Dendritic cell treated with granulocyte-macrophage colony-stimulating factor and Interleukin-4, amounts not matched to agents 40 ng/mL and 50 ng/mL, for 4 days (primary cell): ENCODE data around the gene SEC14L3.

Experiments
- H3K27ac Mint-ChIP-seq: one replicate; pipeline ENCODE4 v1.8.0; 2022; ENCODE audit warnings: mild to moderate bottlenecking, mixed read lengths
- H3K27me3 Mint-ChIP-seq: one replicate; pipeline ENCODE4 v1.8.0; 2022; ENCODE audit warnings: mild to moderate bottlenecking, mixed read lengths
- H3K36me3 Mint-ChIP-seq: one replicate; pipeline ENCODE4 v1.8.0; 2022; ENCODE audit warnings: low read depth, mixed read lengths
- H3K4me1 Mint-ChIP-seq: one replicate; pipeline ENCODE4 v1.8.0; 2022; ENCODE audit warnings: low read depth, mixed read lengths
- H3K4me3 Mint-ChIP-seq: one replicate; pipeline ENCODE4 v1.8.0; 2022; ENCODE audit warnings: mild to moderate bottlenecking, moderate library complexity, mixed read lengths
- H3K9me3 Mint-ChIP-seq: one replicate; pipeline ENCODE4 v1.8.0; 2022; ENCODE audit warnings: mixed read lengths
- intact Hi-C: fragments of 100-400 bp; cut with micrococcal nuclease; formaldehyde crosslinking; loops from one replicate; pipeline ENCODE4 v1.15.0; 2022

The SEC14L3 gene

DNA sequence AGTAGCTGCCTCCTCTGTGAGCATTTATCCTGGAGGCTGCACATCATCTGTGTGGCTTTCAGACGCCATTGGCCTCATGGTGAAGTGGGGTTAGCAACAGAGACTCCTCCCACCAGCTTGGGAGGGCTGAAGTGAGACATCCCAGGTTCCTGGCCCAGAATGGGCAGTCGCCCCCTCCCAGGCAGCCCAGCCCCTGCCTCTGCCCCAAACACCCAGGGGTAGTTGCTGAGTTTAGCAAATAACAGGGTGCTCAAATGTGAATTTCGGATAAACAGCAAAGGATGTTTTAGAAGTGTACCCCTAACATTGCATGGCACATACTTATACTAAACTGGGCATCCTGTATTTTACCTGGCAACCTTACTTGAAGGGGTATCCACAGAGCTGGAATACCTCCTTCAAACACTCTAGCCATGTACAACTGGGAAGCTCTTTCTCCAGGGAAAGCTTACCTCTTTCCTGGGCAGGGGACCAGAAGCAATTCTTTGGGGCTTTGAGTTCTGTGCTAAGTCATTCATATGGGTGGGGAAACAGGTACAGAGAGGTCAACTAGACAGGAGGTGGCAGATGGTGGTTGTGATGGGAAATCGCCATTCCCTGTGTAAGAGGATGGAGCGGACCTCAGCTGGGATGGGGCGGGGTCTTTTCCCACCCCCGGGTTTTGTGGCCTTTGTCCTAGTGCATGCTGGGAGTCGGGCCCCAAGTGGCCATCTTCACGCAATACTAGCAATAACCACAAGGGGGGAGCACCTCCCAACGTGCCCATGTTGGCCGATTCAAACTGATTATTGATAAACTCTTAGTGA is 27.0 kb downstream of the SEC14L3 start:
- peaks cover 82% of the 10 kb centered on the region for H3K27me3 Mint-ChIP-seq
- H3K4me3 Mint-ChIP-seq = no peak overlapping the region
- peaks cover 32% of the 10 kb centered on the region for H3K4me1 Mint-ChIP-seq
- H3K9me3 Mint-ChIP-seq = no peaks in the 10 kb centered on the region
- intact Hi-C loops = loop anchor here (2.0 kb wide), 1 partner anchor 40 kb away; no protein-coding TSS in a partner anchor
- H3K36me3 Mint-ChIP-seq = no peaks in the 10 kb centered on the region
- no peak overlapping the region for H3K27ac Mint-ChIP-seq

GRCh38 chr22:30441088-30441487 is 30.7 kb downstream of the SEC14L3 start:
- peaks cover 76% of the 10 kb centered on the region for H3K27me3 Mint-ChIP-seq
- H3K9me3 Mint-ChIP-seq = peaks cover 2% of the 10 kb centered on the region
- H3K36me3 Mint-ChIP-seq = no peaks in the 10 kb centered on the region
- peaks cover 32% of the 10 kb centered on the region for H3K4me1 Mint-ChIP-seq
- H3K27ac Mint-ChIP-seq = peak overlapping the region; percentile 26
- no peak overlapping the region for H3K4me3 Mint-ChIP-seq
- intact Hi-C loops = no loop called here

DNA sequence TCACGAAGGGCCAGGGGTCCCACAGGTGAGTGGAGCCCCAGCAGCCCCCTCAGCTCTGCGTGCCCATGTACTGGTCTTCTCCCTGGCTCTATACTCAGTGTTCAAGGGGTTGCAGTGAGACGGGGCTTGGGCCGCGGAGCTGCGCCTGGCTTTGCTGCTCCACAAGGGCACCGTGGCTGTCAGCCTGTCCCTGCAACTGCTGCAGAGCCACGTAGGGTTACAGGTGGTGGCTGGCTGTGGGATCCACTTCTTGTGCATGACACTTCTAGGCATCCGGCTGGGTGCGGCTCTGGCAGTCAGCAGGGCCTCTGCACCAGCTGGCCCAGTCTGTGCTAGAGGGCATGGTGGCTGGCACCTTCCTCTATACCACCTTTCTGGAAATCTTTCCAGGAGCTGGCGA is 32.0 kb downstream of the SEC14L3 start:
- Mint-ChIP-seq H3K27ac (no peak overlapping the region), H3K9me3 (peaks cover 10% of the 10 kb centered on the region), H3K27me3 (peaks cover 66% of the 10 kb centered on the region), H3K4me3 (no peak overlapping the region), H3K36me3 (no peaks in the 10 kb centered on the region), H3K4me1 (peaks cover 38% of the 10 kb centered on the region)
- intact Hi-C loops = no loop called here

DNA sequence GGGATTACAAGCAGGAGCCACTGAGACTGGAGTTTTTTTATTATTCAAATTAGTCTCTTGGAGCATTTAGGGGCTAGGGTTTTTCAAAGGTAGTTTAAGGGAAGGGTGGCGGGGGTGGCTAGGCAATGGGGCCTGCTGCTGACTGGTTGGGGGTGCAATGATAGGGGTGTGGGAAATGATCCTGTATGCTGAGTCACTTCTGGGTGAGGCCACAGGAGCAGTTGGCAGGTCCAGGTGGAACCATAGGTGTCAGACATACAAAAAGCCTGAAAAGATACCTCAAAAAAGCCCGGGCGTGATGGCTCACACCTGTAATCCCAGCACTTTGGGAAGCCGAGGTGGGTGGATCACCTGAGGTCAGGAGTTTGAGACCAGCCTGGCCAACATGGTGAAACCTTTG is 32.6 kb downstream of the SEC14L3 start:
- intact Hi-C loops = no loop called here
- Mint-ChIP-seq H3K36me3 (no peaks in the 10 kb centered on the region), H3K4me3 (no peak overlapping the region), H3K9me3 (peaks cover 10% of the 10 kb centered on the region), H3K4me1 (peaks cover 38% of the 10 kb centered on the region), H3K27me3 (peaks cover 60% of the 10 kb centered on the region), H3K27ac (no peak overlapping the region)

DNA sequence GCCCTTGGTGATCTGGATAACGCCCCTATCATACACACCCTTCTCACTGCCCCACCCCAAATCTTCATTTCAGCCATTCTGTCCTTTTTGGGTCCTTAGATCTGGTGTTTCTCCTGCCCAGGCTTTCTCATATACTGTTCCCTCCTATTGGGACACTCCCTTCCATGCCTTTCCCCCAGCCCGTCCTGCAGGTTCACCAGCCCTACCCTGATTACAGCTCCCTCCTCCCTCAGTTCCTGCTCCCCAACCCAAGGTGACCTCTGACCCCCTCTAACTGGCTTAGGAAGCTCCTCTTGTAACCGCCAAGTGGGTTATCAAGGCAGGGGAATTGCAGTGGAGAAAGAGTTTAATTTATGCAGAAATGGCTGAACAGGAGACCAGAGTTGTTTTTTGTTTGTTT is 33.3 kb downstream of the SEC14L3 start:
- peaks cover 10% of the 10 kb centered on the region for H3K9me3 Mint-ChIP-seq
- peaks cover 53% of the 10 kb centered on the region for H3K27me3 Mint-ChIP-seq
- intact Hi-C loops = no loop called here
- H3K4me3 Mint-ChIP-seq = no peak overlapping the region
- peaks cover 38% of the 10 kb centered on the region for H3K4me1 Mint-ChIP-seq
- no peaks in the 10 kb centered on the region for H3K36me3 Mint-ChIP-seq
- no peak overlapping the region for H3K27ac Mint-ChIP-seq

GRCh38 chr22:30436196-30436595 is 35.6 kb downstream of the SEC14L3 start:
- Mint-ChIP-seq H3K4me1 (peaks cover 18% of the 10 kb centered on the region), H3K9me3 (peaks cover 10% of the 10 kb centered on the region), H3K36me3 (no peaks in the 10 kb centered on the region), H3K27me3 (peaks cover 38% of the 10 kb centered on the region), H3K4me3 (no peak overlapping the region), H3K27ac (no peak overlapping the region)
- intact Hi-C loops = no loop called here

DNA sequence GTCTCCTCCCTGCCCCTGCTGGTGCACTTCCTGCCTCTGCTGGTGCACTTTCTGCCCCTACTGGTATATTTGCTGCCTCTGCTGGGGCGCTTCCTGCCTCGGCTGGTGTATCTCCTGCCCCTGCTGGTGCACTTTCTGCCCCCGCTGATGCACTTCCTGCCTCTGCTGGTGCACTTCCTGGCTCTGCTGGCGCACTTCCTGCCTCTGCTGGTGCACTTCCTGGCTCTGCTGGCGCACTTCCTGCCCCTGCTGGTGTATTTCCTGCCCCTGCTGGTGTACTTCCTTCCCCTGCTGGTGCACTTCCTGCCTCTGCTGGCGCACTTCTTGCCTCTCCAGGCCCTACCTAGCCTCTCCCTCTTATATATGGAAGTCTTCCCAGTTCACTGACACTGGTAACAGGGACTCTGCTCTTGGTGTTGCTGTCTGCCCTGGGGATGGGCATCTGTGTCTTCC is 36.1 kb downstream of the SEC14L3 start:
- intact Hi-C loops = no loop called here
- no peaks in the 10 kb centered on the region for H3K36me3 Mint-ChIP-seq
- H3K27me3 Mint-ChIP-seq = peaks cover 33% of the 10 kb centered on the region
- H3K9me3 Mint-ChIP-seq = peaks cover 10% of the 10 kb centered on the region
- no peak overlapping the region for H3K4me3 Mint-ChIP-seq
- H3K4me1 Mint-ChIP-seq = peaks cover 13% of the 10 kb centered on the region
- peak overlapping the region; percentile 33 for H3K27ac Mint-ChIP-seq

DNA sequence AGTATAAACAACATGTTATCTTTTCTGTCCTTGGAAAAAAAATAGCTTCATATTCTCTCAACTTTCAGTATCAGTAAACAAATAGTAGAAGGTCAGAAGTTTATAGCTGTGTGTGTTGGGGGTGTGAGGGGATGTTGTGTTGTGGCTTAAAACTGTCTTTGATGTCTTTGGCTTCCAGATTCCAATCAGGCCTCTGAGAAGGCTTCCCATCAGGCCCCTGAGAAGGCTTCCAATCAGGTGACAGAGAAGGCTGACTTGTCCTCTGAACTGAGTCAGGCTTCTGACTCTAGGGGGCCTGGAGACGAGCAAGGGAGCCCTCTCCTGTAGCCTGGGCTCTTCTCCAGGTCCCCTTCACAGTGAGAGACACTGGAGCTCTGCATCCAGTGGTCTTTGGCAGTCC is 37.0 kb downstream of the SEC14L3 start:
- no peak overlapping the region for H3K4me3 Mint-ChIP-seq
- H3K9me3 Mint-ChIP-seq = peaks cover 10% of the 10 kb centered on the region
- no peak overlapping the region for H3K27ac Mint-ChIP-seq
- peaks cover 25% of the 10 kb centered on the region for H3K27me3 Mint-ChIP-seq
- intact Hi-C loops = no loop called here
- peaks cover 5% of the 10 kb centered on the region for H3K36me3 Mint-ChIP-seq
- peaks cover 6% of the 10 kb centered on the region for H3K4me1 Mint-ChIP-seq

DNA sequence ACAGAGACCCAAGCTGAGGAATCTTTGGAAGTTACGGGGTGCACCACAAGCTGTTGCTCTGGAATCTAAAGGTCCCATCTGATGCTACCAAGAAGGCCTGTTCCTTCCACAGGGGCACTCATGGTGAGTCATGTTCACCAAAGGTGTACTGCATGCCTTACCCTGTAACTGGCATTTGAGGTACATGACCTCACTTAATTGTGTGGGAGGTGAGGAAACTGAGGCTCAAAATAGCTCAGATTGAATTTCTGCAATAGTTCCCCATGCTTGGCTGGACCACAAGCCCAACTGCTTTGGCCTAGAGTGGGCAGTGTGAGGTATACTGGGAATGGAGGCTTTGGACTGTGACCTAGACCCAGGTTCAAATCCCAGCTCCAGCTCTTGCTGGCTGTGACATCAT is 38.0 kb downstream of the SEC14L3 start:
- Mint-ChIP-seq H3K4me1 (peaks cover 6% of the 10 kb centered on the region), H3K9me3 (peaks cover 10% of the 10 kb centered on the region), H3K4me3 (no peak overlapping the region), H3K36me3 (peaks cover 15% of the 10 kb centered on the region), H3K27me3 (peaks cover 14% of the 10 kb centered on the region), H3K27ac (no peak overlapping the region)
- intact Hi-C loops = no loop called here

- intact Hi-C loops = no loop called here
- Mint-ChIP-seq H3K9me3 (peaks cover 10% of the 10 kb centered on the region), H3K4me3 (no peak overlapping the region), H3K27me3 (peaks cover 9% of the 10 kb centered on the region), H3K27ac (no peak overlapping the region), H3K36me3 (peaks cover 20% of the 10 kb centered on the region), H3K4me1 (peaks cover 6% of the 10 kb centered on the region)
Measured at GRCh38 chr22:30433227-30433626, 38.6 kb downstream of the SEC14L3 start.

GRCh38 chr22:30432520-30432919 is 39.3 kb downstream of the SEC14L3 start:
- Mint-ChIP-seq H3K36me3 (peaks cover 28% of the 10 kb centered on the region), H3K27me3 (peaks cover 6% of the 10 kb centered on the region), H3K9me3 (peaks cover 10% of the 10 kb centered on the region), H3K27ac (no peak overlapping the region), H3K4me1 (peaks cover 10% of the 10 kb centered on the region), H3K4me3 (no peak overlapping the region)
- intact Hi-C loops = no loop called here

GRCh38 chr22:30432096-30432495 is 39.7 kb downstream of the SEC14L3 start:
- Mint-ChIP-seq H3K27ac (no peak overlapping the region), H3K9me3 (peaks cover 10% of the 10 kb centered on the region), H3K27me3 (peaks cover 4% of the 10 kb centered on the region)

GRCh38 chr22:30430933-30431332 is 40.9 kb downstream of the SEC14L3 start:
- Mint-ChIP-seq H3K4me1 (peaks cover 23% of the 10 kb centered on the region), H3K9me3 (peaks cover 7% of the 10 kb centered on the region), H3K27ac (no peak overlapping the region), H3K4me3 (no peak overlapping the region), H3K36me3 (peaks cover 40% of the 10 kb centered on the region), H3K27me3 (peaks cover 3% of the 10 kb centered on the region)
- intact Hi-C loops = no loop called here

More at GRCh38 chr22:30432096-30432495, 39.7 kb downstream of the SEC14L3 start:
- H3K36me3 Mint-ChIP-seq = peaks cover 32% of the 10 kb centered on the region
- no peak overlapping the region for H3K4me3 Mint-ChIP-seq
- intact Hi-C loops = no loop called here
- peaks cover 14% of the 10 kb centered on the region for H3K4me1 Mint-ChIP-seq

DNA sequence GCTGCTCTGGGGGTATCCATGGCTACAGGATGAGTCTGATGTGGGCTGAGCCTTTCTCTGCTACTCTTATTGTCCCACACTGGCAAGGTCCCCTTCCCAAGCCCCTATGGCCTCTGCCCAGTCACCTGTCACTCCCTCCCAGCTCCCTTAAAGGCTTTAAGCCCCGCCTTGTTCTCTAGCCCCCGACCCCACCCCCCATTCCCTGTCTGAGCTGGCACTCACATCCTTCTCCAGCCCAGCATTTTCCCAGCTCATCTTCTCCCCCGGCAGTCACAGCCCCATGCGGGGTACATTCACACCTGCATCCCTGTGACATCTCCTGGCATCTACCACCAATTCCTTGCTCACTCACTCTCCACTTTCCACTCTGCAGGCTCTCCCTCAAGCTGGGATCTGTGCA is 41.9 kb downstream of the SEC14L3 start:
- Mint-ChIP-seq H3K4me1 (peaks cover 27% of the 10 kb centered on the region), H3K9me3 (no peaks in the 10 kb centered on the region), H3K4me3 (no peak overlapping the region), H3K27ac (no peak overlapping the region), H3K36me3 (peaks cover 47% of the 10 kb centered on the region), H3K27me3 (peaks cover 3% of the 10 kb centered on the region)
- intact Hi-C loops = no loop called here

- peaks cover 1% of the 10 kb centered on the region for H3K27me3 Mint-ChIP-seq
- intact Hi-C loops = no loop called here
- H3K4me1 Mint-ChIP-seq = peaks cover 38% of the 10 kb centered on the region
- H3K27ac Mint-ChIP-seq = no peak overlapping the region
- H3K36me3 Mint-ChIP-seq = peaks cover 47% of the 10 kb centered on the region
- no peaks in the 10 kb centered on the region for H3K9me3 Mint-ChIP-seq
- H3K4me3 Mint-ChIP-seq = no peak overlapping the region
Measured at GRCh38 chr22:30427871-30428270, 43.9 kb downstream of the SEC14L3 start.
